CD4-positive, alpha-beta T cell treated with Interleukin-10 for 1 hour (primary cell): ENCODE data around the gene CDH22.
A peak's percentile ranks its signal among the peaks of the same experiment; 100 is the strongest.

Experiments used
- DNase-seq: peaks from one replicate; pipeline ENCODE4 v3.0.0-alpha.2; 2020

CDH22 gene

GRCh38 chr20:46188866-46189541 lies 119.3 kb downstream of the CDH22 start:
- no peak for DNase-seq

GRCh38 chr20:46186210-46186609 lies 122.1 kb downstream of the CDH22 start:
- DNase-seq = no peak

- no peak for DNase-seq
Observed at GRCh38 chr20:46185353-46185752, 122.9 kb downstream of the CDH22 start.

GRCh38 chr20:46183768-46184167 lies 124.5 kb downstream of the CDH22 start:
- DNase-seq = no peak

GRCh38 chr20:46182276-46183200 lies 125.8 kb downstream of the CDH22 start:
- no peak for DNase-seq

GRCh38 chr20:46179862-46180261 lies 128.4 kb downstream of the CDH22 start:
- DNase-seq = no peak

- no peak for DNase-seq
Observed at GRCh38 chr20:46178891-46179290, 129.4 kb downstream of the CDH22 start.

GRCh38 chr20:46177768-46178167 lies 130.5 kb downstream of the CDH22 start:
- no peak for DNase-seq

GRCh38 chr20:46176739-46177378 lies 131.4 kb downstream of the CDH22 start:
- no peak for DNase-seq

GRCh38 chr20:46175127-46175494 lies 133.2 kb downstream of the CDH22 start:
- no peak for DNase-seq

- peak; percentile 65 for DNase-seq
Observed at GRCh38 chr20:46174469-46175126, 133.7 kb downstream of the CDH22 start.

- DNase-seq = no peak
Observed at GRCh38 chr20:46173652-46174468, 134.4 kb downstream of the CDH22 start.

- DNase-seq = no peak
Observed at GRCh38 chr20:46172961-46173536, 135.2 kb downstream of the CDH22 start.

- no peak for DNase-seq
Observed at GRCh38 chr20:46172455-46172854, 135.8 kb downstream of the CDH22 start.

GRCh38 chr20:46171909-46172308 lies 136.4 kb downstream of the CDH22 start:
- no peak for DNase-seq

- DNase-seq = no peak
Observed at GRCh38 chr20:46171476-46171875, 136.8 kb downstream of the CDH22 start.

- no peak for DNase-seq
Observed at GRCh38 chr20:46169245-46170171, 138.8 kb downstream of the CDH22 start.

- DNase-seq = no peak
Observed at GRCh38 chr20:46168438-46168837, 139.9 kb downstream of the CDH22 start.

- no peak for DNase-seq
Observed at GRCh38 chr20:46167080-46167479, 141.2 kb downstream of the CDH22 start.

- DNase-seq = no peak
Observed at GRCh38 chr20:46164254-46164653, 144.0 kb downstream of the CDH22 start.

- DNase-seq = no peak
Observed at GRCh38 chr20:46161921-46162320, 146.4 kb downstream of the CDH22 start.
